DND-41 (cell line): ENCODE measurements around the gene MUC2.

Experiments used
- ATAC-seq: fragments of 200-7000 bp; cut with Tn5 transposase; 3 replicates; pipeline ENCODE4 v1.9.1; 2021; ENCODE audit warnings: low read depth; ENCODE audit not compliant: insufficient read depth
- DNase-seq: peaks from one replicate; pipeline ENCODE4 v3.0.0-alpha.2; 2020
- H2AFZ ChIP-seq: 2 replicates; pipeline ENCODE4 v1.6.0; 2012; ENCODE audit warnings: low read depth, low read length
- H3K27ac ChIP-seq: 2 replicates; pipeline ENCODE4 v1.5.1; 2012; ENCODE audit warnings: low read length, inconsistent platforms
- H3K27me3 ChIP-seq: fragments of 200-600 bp; sonication (generic); 2 replicates; pipeline ENCODE4 v1.6.0; 2012; ENCODE audit warnings: low read length, mild to moderate bottlenecking, inconsistent platforms; ENCODE audit not compliant: insufficient read depth, poor library complexity
- H3K36me3 ChIP-seq: 2 replicates; pipeline ENCODE4 v1.5.1; 2012; ENCODE audit warnings: low read length, inconsistent platforms; ENCODE audit not compliant: insufficient read depth
- H3K4me1 ChIP-seq: 2 replicates; pipeline ENCODE4 v1.5.1; 2012; ENCODE audit warnings: mild to moderate bottlenecking, low read length; ENCODE audit not compliant: insufficient read depth
- H3K4me2 ChIP-seq: 2 replicates; pipeline ENCODE4 v1.6.0; 2012; ENCODE audit warnings: mild to moderate bottlenecking, moderate library complexity, low read length, inconsistent platforms; ENCODE audit not compliant: insufficient read depth
- H3K4me3 ChIP-seq, 2 experiments: fragments of 200-600 bp in 1 of 2; shearing (Covaris generic) in 1 of 2; 2 replicates each; pipeline ENCODE4 v1.5.1; 2012 to 2016; ENCODE audit warnings: inconsistent platforms in 2 of 2, low read length in 2 of 2, mild to moderate bottlenecking in 2 of 2, low read depth in 1 of 2, moderate library complexity in 1 of 2
- H3K79me2 ChIP-seq: 2 replicates; pipeline ENCODE4 v1.6.0; 2012; ENCODE audit warnings: low read length, inconsistent platforms; ENCODE audit not compliant: insufficient read depth
- H3K9ac ChIP-seq: 2 replicates; pipeline ENCODE4 v1.6.0; 2012; ENCODE audit warnings: low read depth, mild to moderate bottlenecking, inconsistent platforms, low read length, moderate library complexity
- H3K9me3 ChIP-seq: 2 replicates; pipeline ENCODE4 v1.5.1; 2012; ENCODE audit warnings: low read length, moderate library complexity, mild to moderate bottlenecking, inconsistent platforms; ENCODE audit not compliant: insufficient read depth, severe bottlenecking
- H4K20me1 ChIP-seq: 2 replicates; pipeline ENCODE4 v1.6.0; 2012; ENCODE audit warnings: low read length; ENCODE audit not compliant: insufficient read depth
- CTCF ChIP-seq: IDR thresholded peaks from 2 replicates; pipeline ENCODE4 v1.5.1; 2012; ENCODE audit warnings: borderline replicate concordance, low read length, moderate library complexity, mild to moderate bottlenecking; ENCODE audit not compliant: poor library complexity, severe bottlenecking; ENCODE audit errors: extremely low read depth
- EZH2 ChIP-seq: IDR thresholded peaks from 3 replicates; pipeline ENCODE4 v1.6.1; 2012; ENCODE audit warnings: borderline replicate concordance, low read depth, mild to moderate bottlenecking, moderate library complexity, low read length, inconsistent platforms; ENCODE audit not compliant: severe bottlenecking

MUC2 gene

GRCh38 chr11:1074244-1075221 lies at the start of gene MUC2:
Gene MUC2, plus strand, starts transcription at chr11:1074874.
- DNase-seq: no peak
- ATAC-seq: no peak
- H3K27ac ChIP-seq: no peak within 1 kb of the TSS
- no peak within 1 kb of the TSS for H3K4me3 ChIP-seq
- H3K4me2 ChIP-seq: no peak within 1 kb of the TSS
- no peaks in the 10 kb centered on the region for H3K9me3 ChIP-seq
- no peaks in the 10 kb centered on the region for H3K79me2 ChIP-seq
- H4K20me1 ChIP-seq: no peaks in the 10 kb centered on the region
- H3K27me3 ChIP-seq: no peaks in the 10 kb centered on the region
- H3K9ac ChIP-seq: no peak within 1 kb of the TSS
- H3K4me1 ChIP-seq: no peaks in the 10 kb centered on the region
- no peak within 1 kb of the TSS for H2AFZ ChIP-seq
- TF ChIP-seq EZH2 (no peak), CTCF (no peak)
- H3K36me3 ChIP-seq: no peaks in the 10 kb centered on the region

- Histone ChIP-seq H4K20me1 (no peaks in the 10 kb centered on the region; the same call in none of the 2 replicates), H3K27ac (no peak overlapping the region), H3K36me3 (no peaks in the 10 kb centered on the region), H3K27me3 (no peaks in the 10 kb centered on the region), H3K4me2 (no peak overlapping the region), H2AFZ (no peak overlapping the region), H3K79me2 (no peaks in the 10 kb centered on the region), H3K4me1 (no peaks in the 10 kb centered on the region), H3K9me3 (no peaks in the 10 kb centered on the region), H3K9ac (no peak overlapping the region), H3K4me3 (no peak overlapping the region)
- ATAC-seq: no peak
- TF ChIP-seq EZH2: no peak
- no peak for TF ChIP-seq CTCF
- DNase-seq: no peak
These were observed 49.1 kb upstream of the MUC2 start for GRCh38 chr11:1025410-1026162.

GRCh38 chr11:1026163-1026450 lies 48.6 kb upstream of the MUC2 start:
- Histone ChIP-seq H3K4me3 (no peak overlapping the region), H3K9me3 (no peaks in the 10 kb centered on the region), H4K20me1 (no peaks in the 10 kb centered on the region; the same call in none of the 2 replicates), H3K79me2 (no peaks in the 10 kb centered on the region), H3K4me1 (no peaks in the 10 kb centered on the region), H3K27ac (no peak overlapping the region), H3K9ac (no peak overlapping the region), H2AFZ (no peak overlapping the region), H3K36me3 (no peaks in the 10 kb centered on the region), H3K27me3 (no peaks in the 10 kb centered on the region), H3K4me2 (no peak overlapping the region)
- no peak for DNase-seq
- no peak for ATAC-seq
- TF ChIP-seq CTCF: no peak
- TF ChIP-seq EZH2: no peak
